Measurements from ENCODE around the gene FAP. TPM values are rescaled to one million over a fixed set of nuclear protein-coding genes. Genes with fewer than 3 reads are reported as not detected.

The FAP gene
- total RNA-seq, 1 experiment from 2014 or later = 3.3 TPM

- DNase-seq (ENCODE audit: low spot score) = no peak
These were observed 116.7 kb downstream of the FAP start for GRCh38 chr2:162126527-162126926.

- DNase-seq (ENCODE audit: low spot score) = no peak
These were observed 117.1 kb downstream of the FAP start for GRCh38 chr2:162126111-162126519.

GRCh38 chr2:162125138-162125537 is 118.1 kb downstream of the FAP start:
- DNase-seq (ENCODE audit: low spot score) = no peak

- DNase-seq (ENCODE audit: low spot score) = peak; percentile 35
These were observed 119.2 kb downstream of the FAP start for GRCh38 chr2:162123806-162124758.

Other genes with a start within 250 kb of the FAP start
- not detected in 2 replicates for gene DPP4, start 169.2 kb downstream of the FAP start, total RNA-seq (2014; rRNA removed; shearing (Covaris generic))
- not detected in 2 replicates for gene GCG, start 91.2 kb downstream of the FAP start, total RNA-seq (2014; rRNA removed; shearing (Covaris generic))
- 15.8 and 18.6 TPM in 2 replicates for gene IFIH1, start 75.2 kb upstream of the FAP start, total RNA-seq (2014; rRNA removed; shearing (Covaris generic))
- gene GCA, start 100.7 kb upstream of the FAP start, total RNA-seq (2014; rRNA removed; shearing (Covaris generic)) = 11.3 and 16.8 TPM in 2 replicates